ENCODE measurements around the gene EFCAB13. TPM values are rescaled to one million over a fixed set of nuclear protein-coding genes. Genes with fewer than 3 reads are reported as not detected.
A peak's percentile ranks its signal among the peaks of the same experiment; 100 is the strongest.

The EFCAB13 gene
- polyA plus RNA-seq, 1 donor from 2014 or later, result 10.2 TPM

DNA sequence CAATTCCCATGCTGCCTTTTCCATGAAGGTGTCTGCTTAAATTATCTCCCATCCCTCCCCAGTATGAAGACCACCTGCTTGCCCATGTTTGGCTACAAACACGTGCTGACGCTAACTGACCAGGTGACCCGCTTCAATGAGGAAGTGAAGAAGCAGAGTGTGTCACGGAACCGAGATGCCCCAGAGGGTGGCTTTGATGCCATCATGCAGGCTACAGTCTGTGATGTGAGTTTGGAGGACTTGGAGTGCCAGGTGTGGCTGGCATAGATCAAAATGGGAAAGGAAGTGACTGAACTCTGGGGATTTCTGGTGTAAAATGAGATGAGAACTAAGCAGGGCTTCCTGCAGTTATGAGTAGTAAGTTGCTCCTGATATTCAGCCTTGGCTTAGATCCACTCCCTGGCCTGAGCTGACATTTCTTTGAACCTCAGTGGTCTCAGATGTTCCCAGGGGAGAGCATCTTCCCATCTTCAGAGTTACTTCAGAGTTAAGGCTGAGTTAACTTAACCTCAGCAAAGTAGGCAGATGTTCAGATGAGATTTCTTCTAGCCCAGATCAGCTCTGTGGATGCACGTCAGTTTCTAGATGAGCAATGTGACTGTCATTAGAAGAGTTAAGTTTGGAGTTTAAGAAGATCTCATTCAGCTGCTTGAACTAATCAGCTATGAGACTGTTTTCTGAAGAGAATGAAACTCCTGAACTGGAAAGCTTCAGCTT lies 37.4 kb upstream of the EFCAB13 start:
- Mint-ChIP-seq H3K4me1 (peaks cover 22 to 37% (median 23%) of the 10 kb centered on the region in 3 donors), H3K9me3 (no peaks in the 10 kb centered on the region), H3K4me3 (peak overlapping the region in 2 of 4 donors; percentile 4 to 53), H3K27me3 (peaks cover 1% of the 10 kb centered on the region), H3K36me3 (peaks cover 2% of the 10 kb centered on the region), H3K27ac (peak overlapping the region; percentile 21 to 91 (median 49))

- Mint-ChIP-seq H3K4me3 (peak overlapping the region in 1 of 4 donors; percentile 34), H3K4me1 (peaks cover 19 to 38% (median 20%) of the 10 kb centered on the region in 3 donors), H3K36me3 (peaks cover 2% of the 10 kb centered on the region), H3K9me3 (no peaks in the 10 kb centered on the region), H3K27me3 (peaks cover 1% of the 10 kb centered on the region), H3K27ac (no peak overlapping the region)
Observed at GRCh38 chr17:47287068-47287467, 36.7 kb upstream of the EFCAB13 start.

- H3K4me3 Mint-ChIP-seq, result no peak overlapping the region
- H3K4me1 Mint-ChIP-seq, result peaks cover 16 to 38% (median 17%) of the 10 kb centered on the region in 3 donors
- H3K9me3 Mint-ChIP-seq, result no peaks in the 10 kb centered on the region
- H3K36me3 Mint-ChIP-seq, result peaks cover 2% of the 10 kb centered on the region
- H3K27me3 Mint-ChIP-seq, result peaks cover 1% of the 10 kb centered on the region
- H3K27ac Mint-ChIP-seq, result no peak overlapping the region
Observed at GRCh38 chr17:47287639-47288038, 36.1 kb upstream of the EFCAB13 start.

DNA sequence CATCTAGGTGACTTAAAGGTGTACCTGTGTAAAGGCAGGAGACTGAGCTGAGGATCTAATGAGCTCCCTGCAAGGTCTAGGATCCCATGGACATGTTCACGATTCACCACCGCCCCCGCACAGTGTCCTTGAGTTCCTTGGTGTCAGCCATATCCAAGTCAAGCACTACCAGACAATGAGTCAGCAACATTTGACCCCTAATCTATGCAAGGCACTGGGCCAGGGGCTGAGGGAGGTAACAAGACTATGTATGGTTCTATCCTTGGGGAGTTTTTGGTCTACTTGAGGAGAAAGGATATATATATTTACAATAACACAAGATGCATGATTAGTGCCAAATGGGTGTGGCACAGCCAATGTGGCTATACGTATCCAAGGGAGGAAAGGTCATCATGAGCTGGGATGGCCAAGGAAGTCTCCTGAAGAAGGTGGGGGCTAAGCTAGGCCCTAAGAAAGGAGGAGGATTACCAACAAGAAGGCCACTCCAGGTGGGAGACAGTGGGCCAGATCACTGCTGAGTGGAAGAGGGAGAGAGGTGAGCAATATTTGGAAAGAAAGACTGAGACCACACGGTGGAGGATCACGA lies 35.1 kb upstream of the EFCAB13 start:
- no peaks in the 10 kb centered on the region for H3K36me3 Mint-ChIP-seq
- peak overlapping the region in 1 of 3 donors; percentile 54 for H3K27ac Mint-ChIP-seq
- no peaks in the 10 kb centered on the region for H3K9me3 Mint-ChIP-seq
- no peak overlapping the region for H3K4me3 Mint-ChIP-seq
- peaks cover 18 to 34% (median 19%) of the 10 kb centered on the region in 3 donors for H3K4me1 Mint-ChIP-seq
- peaks cover 1% of the 10 kb centered on the region for H3K27me3 Mint-ChIP-seq

- Mint-ChIP-seq H3K27ac (no peak overlapping the region), H3K36me3 (peaks cover 2% of the 10 kb centered on the region), H3K4me1 (peaks cover 24 to 35% (median 24%) of the 10 kb centered on the region in 3 donors), H3K4me3 (no peak overlapping the region), H3K27me3 (peaks cover 1% of the 10 kb centered on the region), H3K9me3 (no peaks in the 10 kb centered on the region)
Observed at GRCh38 chr17:47289302-47289701, 34.5 kb upstream of the EFCAB13 start.

- Mint-ChIP-seq H3K27me3 (peaks cover 1% of the 10 kb centered on the region), H3K4me3 (no peak overlapping the region), H3K9me3 (no peaks in the 10 kb centered on the region), H3K4me1 (peaks cover 32 to 34% (median 32%) of the 10 kb centered on the region in 3 donors), H3K27ac (no peak overlapping the region), H3K36me3 (peaks cover 2% of the 10 kb centered on the region)
Observed at GRCh38 chr17:47290870-47291241, 32.9 kb upstream of the EFCAB13 start.

DNA sequence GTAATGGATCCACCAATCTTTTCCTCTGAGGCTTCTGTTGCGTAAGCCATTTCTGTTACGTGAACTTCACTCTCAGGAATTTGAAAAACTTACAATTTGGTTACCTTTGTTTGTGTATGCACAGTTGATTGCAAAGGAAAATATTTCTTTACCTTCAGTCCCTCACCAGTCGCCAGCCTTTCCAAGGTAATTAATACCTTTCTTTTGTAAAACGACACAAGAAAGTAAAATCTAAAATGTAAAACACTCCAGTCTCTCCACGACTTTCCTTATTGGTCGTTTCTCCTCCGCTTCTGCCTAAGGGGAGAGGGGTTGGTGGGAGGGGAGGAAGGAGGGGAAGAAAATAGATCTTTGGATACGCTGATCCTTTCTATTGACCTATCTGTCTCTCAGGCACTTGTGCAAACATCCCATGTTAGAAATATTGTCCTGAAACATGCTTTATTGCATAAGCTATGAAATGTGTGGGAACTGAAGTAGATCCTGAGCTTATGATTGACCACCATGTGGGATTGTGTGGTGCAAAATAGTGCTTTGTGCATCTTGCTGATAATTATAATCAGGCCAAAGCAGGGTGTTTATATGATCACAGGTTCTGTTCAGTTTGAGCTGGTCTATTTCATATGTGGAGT lies 32.4 kb upstream of the EFCAB13 start:
- Mint-ChIP-seq H3K4me1 (peaks cover 27 to 30% (median 29%) of the 10 kb centered on the region in 3 donors), H3K27me3 (no peaks in the 10 kb centered on the region), H3K27ac (peak overlapping the region in 1 of 3 donors; percentile 12), H3K36me3 (peaks cover 2% of the 10 kb centered on the region), H3K4me3 (no peak overlapping the region), H3K9me3 (no peaks in the 10 kb centered on the region)

GRCh38 chr17:47292206-47292605 lies 31.5 kb upstream of the EFCAB13 start:
- peak overlapping the region in 1 of 4 donors; percentile 22 for H3K4me3 Mint-ChIP-seq
- peaks cover 20 to 22% (median 21%) of the 10 kb centered on the region in 3 donors for H3K4me1 Mint-ChIP-seq
- H3K27me3 Mint-ChIP-seq, result no peaks in the 10 kb centered on the region
- no peaks in the 10 kb centered on the region for H3K9me3 Mint-ChIP-seq
- no peak overlapping the region for H3K27ac Mint-ChIP-seq
- peaks cover 2% of the 10 kb centered on the region for H3K36me3 Mint-ChIP-seq

- H3K4me3 Mint-ChIP-seq, result peak overlapping the region in 1 of 4 donors; percentile 28
- no peaks in the 10 kb centered on the region for H3K9me3 Mint-ChIP-seq
- peaks cover 2% of the 10 kb centered on the region for H3K36me3 Mint-ChIP-seq
- H3K4me1 Mint-ChIP-seq, result peaks cover 17 to 19% (median 19%) of the 10 kb centered on the region in 3 donors
- H3K27me3 Mint-ChIP-seq, result no peaks in the 10 kb centered on the region
- peak overlapping the region in 1 of 3 donors; percentile 33 for H3K27ac Mint-ChIP-seq
Observed at GRCh38 chr17:47295037-47295873, 28.5 kb upstream of the EFCAB13 start.

GRCh38 chr17:47295874-47296255 lies 27.9 kb upstream of the EFCAB13 start:
- no peaks in the 10 kb centered on the region for H3K27me3 Mint-ChIP-seq

DNA sequence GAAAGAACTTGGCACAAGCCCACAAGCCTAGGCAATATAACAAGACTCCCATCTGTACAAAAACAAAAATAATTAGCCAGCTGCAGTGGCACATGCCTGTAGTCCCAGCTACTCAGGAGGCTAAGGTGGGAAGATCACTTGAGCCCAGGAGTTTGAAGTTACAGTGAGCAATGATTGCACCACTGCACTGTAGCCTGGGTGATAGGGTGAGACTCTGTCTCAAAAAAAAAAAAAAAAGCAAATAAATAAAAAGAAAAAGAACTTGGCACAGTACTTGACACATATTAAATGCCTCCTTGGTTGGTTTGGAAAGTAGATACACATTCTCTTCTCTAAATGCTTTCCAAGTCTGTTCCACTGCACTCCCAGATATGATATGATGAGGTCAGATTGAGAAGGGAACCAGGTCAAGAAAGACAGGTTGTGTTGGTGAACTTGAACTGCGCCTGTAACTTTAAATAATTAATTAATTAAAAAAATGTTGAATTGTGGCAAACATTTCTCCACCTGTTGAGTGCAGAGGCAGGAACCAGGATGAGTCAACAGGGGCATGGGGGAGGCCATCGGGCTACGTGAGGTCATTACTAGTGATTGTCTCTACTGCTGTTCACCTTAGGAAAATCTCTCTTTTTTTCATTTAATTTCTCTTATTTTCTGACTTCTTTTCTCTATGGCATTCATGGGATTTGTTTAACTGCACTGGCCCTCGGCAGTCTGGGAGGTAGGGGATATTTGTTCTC lies 25.9 kb upstream of the EFCAB13 start:
- Mint-ChIP-seq H3K9me3 (peaks cover 0 to 6% (median 3%) of the 10 kb centered on the region in 3 donors), H3K27me3 (no peaks in the 10 kb centered on the region), H3K27ac (peak overlapping the region in 1 of 3 donors; percentile 20), H3K36me3 (peaks cover 5% of the 10 kb centered on the region), H3K4me3 (no peak overlapping the region), H3K4me1 (peaks cover 17 to 18% (median 17%) of the 10 kb centered on the region in 3 donors)

More at GRCh38 chr17:47295874-47296255, 27.9 kb upstream of the EFCAB13 start:
- H3K4me3 Mint-ChIP-seq, result no peak overlapping the region
- H3K36me3 Mint-ChIP-seq, result peaks cover 2% of the 10 kb centered on the region
- peaks cover 17 to 19% (median 18%) of the 10 kb centered on the region in 3 donors for H3K4me1 Mint-ChIP-seq
- no peak overlapping the region for H3K27ac Mint-ChIP-seq
- no peaks in the 10 kb centered on the region for H3K9me3 Mint-ChIP-seq

GRCh38 chr17:47298712-47299111 lies 25.0 kb upstream of the EFCAB13 start:
- H3K4me3 Mint-ChIP-seq, result no peak overlapping the region
- no peak overlapping the region for H3K27ac Mint-ChIP-seq
- peaks cover 5% of the 10 kb centered on the region for H3K36me3 Mint-ChIP-seq
- H3K4me1 Mint-ChIP-seq, result peaks cover 14 to 16% (median 16%) of the 10 kb centered on the region in 3 donors
- H3K27me3 Mint-ChIP-seq, result no peaks in the 10 kb centered on the region
- peaks cover 0 to 6% (median 3%) of the 10 kb centered on the region in 3 donors for H3K9me3 Mint-ChIP-seq

DNA sequence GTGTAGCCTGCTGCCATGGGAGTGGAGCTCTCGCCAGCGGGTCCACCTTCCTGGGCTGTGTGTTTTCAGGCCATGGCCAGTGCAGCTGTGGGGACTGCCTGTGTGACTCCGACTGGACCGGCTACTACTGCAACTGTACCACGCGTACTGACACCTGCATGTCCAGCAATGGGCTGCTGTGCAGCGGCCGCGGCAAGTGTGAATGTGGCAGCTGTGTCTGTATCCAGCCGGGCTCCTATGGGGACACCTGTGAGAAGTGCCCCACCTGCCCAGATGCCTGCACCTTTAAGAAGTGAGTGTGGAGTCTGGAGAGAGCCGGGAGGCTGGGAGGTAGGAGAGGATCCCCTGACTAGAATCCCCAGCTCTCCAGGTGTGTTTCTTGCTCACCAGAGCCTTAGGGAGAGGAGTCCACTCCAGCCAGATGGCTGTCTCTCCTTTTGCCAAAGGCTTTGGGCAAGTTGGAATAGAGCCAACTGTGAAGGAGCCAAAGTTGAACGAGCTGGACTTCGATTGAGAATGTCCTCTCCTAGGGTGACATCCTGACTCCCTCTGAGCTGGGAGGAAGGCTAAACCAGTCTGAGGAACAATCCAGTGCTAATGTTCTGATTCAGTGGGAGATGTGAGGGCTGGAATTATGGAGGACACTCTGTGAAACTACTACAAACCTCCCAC lies 24.4 kb upstream of the EFCAB13 start:
- no peaks in the 10 kb centered on the region for H3K27me3 Mint-ChIP-seq
- peaks cover 9 to 10% (median 10%) of the 10 kb centered on the region in 3 donors for H3K4me1 Mint-ChIP-seq
- no peak overlapping the region for H3K4me3 Mint-ChIP-seq
- H3K27ac Mint-ChIP-seq, result no peak overlapping the region
- peaks cover 0 to 6% (median 3%) of the 10 kb centered on the region in 3 donors for H3K9me3 Mint-ChIP-seq
- peaks cover 2% of the 10 kb centered on the region for H3K36me3 Mint-ChIP-seq
